Fibroblast of villous mesenchyme (primary cell): ENCODE results near the gene CYP8B1. TPM values are rescaled to one million over a fixed set of nuclear protein-coding genes. Genes with fewer than 3 reads are reported as not detected.

Experiments
- DNase-seq: peaks from one replicate; pipeline ENCODE4 v3.0.0-alpha.2; 2010; ENCODE audit warnings: low read depth
- H3K4me3 ChIP-seq: 2 replicates; pipeline ENCODE4 v1.5.1; 2011; ENCODE audit warnings: low read depth, mild to moderate bottlenecking, low read length
- CTCF ChIP-seq: IDR thresholded peaks from 2 replicates; pipeline ENCODE4 v1.5.1; 2012; ENCODE audit warnings: low read depth, mild to moderate bottlenecking, low read length; ENCODE audit not compliant: insufficient read depth
- total RNA-seq: library from RNA; depleted of rRNA; stranded (reverse); fragments of >200 nt; gene quantifications from 2 replicates; pipeline ENCODE4 v1.2.3, GENCODE V29; 2012

The CYP8B1 gene
- total RNA-seq: not detected in 2 replicates

- no peak for DNase-seq
- no peak within 1 kb of the TSS for H3K4me3 ChIP-seq
- TF ChIP-seq CTCF: no peak
Observed at GRCh38 chr3:42875325-42876151, at the start of gene CYP8B1. Gene CYP8B1 (minus strand): TSS chr3:42875879. CDS start chr3:42875816, 63 bp downstream.

GRCh38 chr3:42923606-42924005, 47.9 kb upstream of the CYP8B1 start:
- DNase-seq: no peak
- no peak overlapping the region for H3K4me3 ChIP-seq
- TF ChIP-seq CTCF: no peak

- no peak for TF ChIP-seq CTCF
- no peak overlapping the region for H3K4me3 ChIP-seq
- no peak for DNase-seq
Observed at GRCh38 chr3:42914771-42915515, 39.3 kb upstream of the CYP8B1 start.

GRCh38 chr3:42911551-42911950, 35.9 kb upstream of the CYP8B1 start:
- TF ChIP-seq CTCF: no peak
- no peak overlapping the region for H3K4me3 ChIP-seq
- DNase-seq: no peak

- DNase-seq: no peak
- no peak for TF ChIP-seq CTCF
- H3K4me3 ChIP-seq: no peak overlapping the region
Observed at GRCh38 chr3:42908675-42909074, 33.0 kb upstream of the CYP8B1 start.

GRCh38 chr3:42906848-42907183, 31.1 kb upstream of the CYP8B1 start:
- TF ChIP-seq CTCF: no peak
- H3K4me3 ChIP-seq: no peak overlapping the region
- DNase-seq: no peak
